H1 (cell line): ENCODE measurements around the gene DENND1A. TPM values are rescaled to one million over a fixed set of nuclear protein-coding genes. Genes with fewer than 3 reads are reported as not detected.

ENCODE experiments used
- BRCA1 ChIP-seq: IDR thresholded peaks from 2 replicates; pipeline ENCODE4 v1.6.1; 2012; ENCODE audit warnings: low read depth, low read length, improper control_type of control experiment
- E2F6 ChIP-seq: IDR thresholded peaks from 2 replicates; pipeline ENCODE4 v1.6.1; 2012; ENCODE audit warnings: inconsistent platforms
- KDM5A ChIP-seq: fragments of 200-600 bp; IDR thresholded peaks from 2 replicates; pipeline ENCODE4 v1.7.1; 2012; ENCODE audit warnings: mild to moderate bottlenecking, low read length, inconsistent platforms, mixed read lengths
- MAFK ChIP-seq: IDR thresholded peaks from 2 replicates; pipeline ENCODE4 v1.6.1; 2012; ENCODE audit warnings: low read depth, mild to moderate bottlenecking, improper control_type of control experiment, low read length
- MAX ChIP-seq: IDR thresholded peaks from 2 replicates; pipeline ENCODE4 v1.6.1; 2012; ENCODE audit warnings: inconsistent platforms
- NRF1 ChIP-seq: IDR thresholded peaks from 2 replicates; pipeline ENCODE4 v1.6.1; 2011; ENCODE audit warnings: mild to moderate bottlenecking, low read depth, low read length, improper control_type of control experiment
- POLR2A ChIP-seq, 2 experiments: IDR thresholded peaks; 1 replicate in 1 of 2; 2 replicates in 1 of 2; pipeline ENCODE4 v1.6.1; 2011; ENCODE audit warnings: low read depth in 2 of 2, low read length in 2 of 2, mild to moderate bottlenecking in 2 of 2; ENCODE audit errors: control extremely low read depth in 1 of 2
- SP1 ChIP-seq: IDR thresholded peaks from 2 replicates; pipeline ENCODE4 v1.6.1; 2011; ENCODE audit warnings: low read depth, low read length
- polyA plus RNA-seq, 7 experiments: library from polyadenylated mRNA; depleted of rRNA in 3 of 7; stranded (reverse) in 5 of 7; unstranded in 2 of 7; fragments of >200 nt in 5 of 7; fragments of 200-250 nt in 2 of 7; gene quantifications; 1 replicate in 5 of 7; 2 replicates in 1 of 7; 4 replicates in 1 of 7; pipeline versions ENCODE4 v1.2.1 to v1.2.3, GENCODE V29; 2011 to 2013; ENCODE audit warnings: missing spikeins in 2 of 7, mixed read lengths in 2 of 7
- total RNA-seq: library from RNA; stranded (reverse); fragmentation: NEBNext Ultra II Directional; extraction: Animal tissue kit (Norgen Biotek cat#: 25700); gene quantifications from 2 replicates; pipeline ENCODE4 v1.2.1, GENCODE V29; 2021
- TF ChIP-seq, protein P1 (sequence below): IDR thresholded peaks from 2 replicates; pipeline ENCODE4 v1.6.1; 2012; ENCODE audit warnings: low read length, inconsistent platforms

Gene DENND1A
- total and polyA plus RNA-seq, 2 of the 8 experiments (the other 6 are each of a cell fraction or from before 2014, with no cell fraction given), result 24.1 to 26.4 TPM

- TF ChIP-seq BRCA1, result no peak
- no peak for TF ChIP-seq MAX
- no peak for TF ChIP-seq SP1
- TF ChIP-seq MAFK, result no peak
- no peak for TF ChIP-seq KDM5A
- TF ChIP-seq, protein P1, sequence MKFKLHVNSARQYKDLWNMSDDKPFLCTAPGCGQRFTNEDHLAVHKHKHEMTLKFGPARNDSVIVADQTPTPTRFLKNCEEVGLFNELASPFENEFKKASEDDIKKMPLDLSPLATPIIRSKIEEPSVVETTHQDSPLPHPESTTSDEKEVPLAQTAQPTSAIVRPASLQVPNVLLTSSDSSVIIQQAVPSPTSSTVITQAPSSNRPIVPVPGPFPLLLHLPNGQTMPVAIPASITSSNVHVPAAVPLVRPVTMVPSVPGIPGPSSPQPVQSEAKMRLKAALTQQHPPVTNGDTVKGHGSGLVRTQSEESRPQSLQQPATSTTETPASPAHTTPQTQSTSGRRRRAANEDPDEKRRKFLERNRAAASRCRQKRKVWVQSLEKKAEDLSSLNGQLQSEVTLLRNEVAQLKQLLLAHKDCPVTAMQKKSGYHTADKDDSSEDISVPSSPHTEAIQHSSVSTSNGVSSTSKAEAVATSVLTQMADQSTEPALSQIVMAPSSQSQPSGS, result no peak
- TF ChIP-seq POLR2A (IDR thresholded peaks at IDR 0.05; ENCODE audit: control extremely low read depth in 1 of 2, low read depth in 2 of 2, low read length in 2 of 2), result no peak
- no peak for TF ChIP-seq E2F6
- no peak for TF ChIP-seq NRF1
These were observed 309.7 kb downstream of the DENND1A start (continued) for GRCh38 chr9:123620239-123620638.
